Stimulated activated CD4-positive, alpha-beta T cell treated with anti-CD3 and anti-CD28 coated beads, Interleukin-2, amount 100 ng/mL, for 48 hours (primary cell): ENCODE measurements around the gene TEX2.
"Not testable (repeated sequence)": the region's sequence is repeated elsewhere in the genome, so short reads cannot be mapped to it uniquely, and the experiment has no call there.

Source experiments
- DNase-seq, 2 donors: peaks; one replicate each; pipeline ENCODE4 v3.0.0-alpha.2; 2020

TEX2 gene

GRCh38 chr17:64232466-64233262, 30.4 kb downstream of the TEX2 start:
- no peak for DNase-seq

- DNase-seq = no peak
Measured at GRCh38 chr17:64231567-64232141, 31.4 kb downstream of the TEX2 start.

GRCh38 chr17:64230791-64231408, 32.2 kb downstream of the TEX2 start:
- DNase-seq = no peak

GRCh38 chr17:64229815-64230728, 33.0 kb downstream of the TEX2 start:
- DNase-seq = no peak

- no peak for DNase-seq
Measured at GRCh38 chr17:64226132-64226531, 36.9 kb downstream of the TEX2 start.

GRCh38 chr17:64225410-64225809, 37.6 kb downstream of the TEX2 start:
- DNase-seq = no peak

GRCh38 chr17:64223931-64224629, 39.0 kb downstream of the TEX2 start:
- DNase-seq = no peak

- no peak for DNase-seq
Measured at GRCh38 chr17:64223283-64223682, 39.8 kb downstream of the TEX2 start.

GRCh38 chr17:64221679-64222078, 41.4 kb downstream of the TEX2 start:
- DNase-seq = no peak

GRCh38 chr17:64220604-64221003, 42.5 kb downstream of the TEX2 start:
- not testable (repeated sequence) for DNase-seq

GRCh38 chr17:64219571-64219970, 43.5 kb downstream of the TEX2 start:
- DNase-seq = no peak

GRCh38 chr17:64218066-64218465, 45.0 kb downstream of the TEX2 start:
- peak in 1 of 2 donors; percentile 16 for DNase-seq

- DNase-seq = no peak
Measured at GRCh38 chr17:64217249-64217691, 45.8 kb downstream of the TEX2 start.

- DNase-seq = no peak
Measured at GRCh38 chr17:64216338-64217248, 46.5 kb downstream of the TEX2 start.

- DNase-seq = no peak
Measured at GRCh38 chr17:64216000-64216337, 47.1 kb downstream of the TEX2 start.

- DNase-seq = no peak
Measured at GRCh38 chr17:64214950-64215349, 48.1 kb downstream of the TEX2 start.

- DNase-seq = no peak
Measured at GRCh38 chr17:64213995-64214811, 48.9 kb downstream of the TEX2 start.

- DNase-seq = no peak
Measured at GRCh38 chr17:64212122-64212521, 50.9 kb downstream of the TEX2 start.

- DNase-seq = no peak
Measured at GRCh38 chr17:64209983-64210382, 53.1 kb downstream of the TEX2 start.

- no peak for DNase-seq
Measured at GRCh38 chr17:64209356-64209941, 53.6 kb downstream of the TEX2 start.
